ENCODE data around the gene LYPD5.

- no peak for TF ChIP-seq CTCF (IDR thresholded peaks at IDR 0.05)
- no peak for TF ChIP-seq POLR2A (IDR thresholded peaks at IDR 0.05)
Observed at GRCh38 chr19:43748685-43749084, 53.6 kb downstream of the LYPD5 start.

All from transverse colon (tissue), 3 donors.